DND-41 (cell line): ENCODE results near the gene SYS1.
A peak's percentile ranks its signal among the peaks of the same experiment; 100 is the strongest.

Experiments
- ATAC-seq: fragments of 200-7000 bp; cut with Tn5 transposase; 3 replicates; pipeline ENCODE4 v1.9.1; 2021; ENCODE audit warnings: low read depth; ENCODE audit not compliant: insufficient read depth
- DNase-seq: peaks from one replicate; pipeline ENCODE4 v3.0.0-alpha.2; 2020
- H2AFZ ChIP-seq: 2 replicates; pipeline ENCODE4 v1.6.0; 2012; ENCODE audit warnings: low read depth, low read length
- H3K27ac ChIP-seq: 2 replicates; pipeline ENCODE4 v1.5.1; 2012; ENCODE audit warnings: low read length, inconsistent platforms
- H3K27me3 ChIP-seq: fragments of 200-600 bp; sonication (generic); 2 replicates; pipeline ENCODE4 v1.6.0; 2012; ENCODE audit warnings: low read length, mild to moderate bottlenecking, inconsistent platforms; ENCODE audit not compliant: insufficient read depth, poor library complexity
- H3K36me3 ChIP-seq: 2 replicates; pipeline ENCODE4 v1.5.1; 2012; ENCODE audit warnings: low read length, inconsistent platforms; ENCODE audit not compliant: insufficient read depth
- H3K4me1 ChIP-seq: 2 replicates; pipeline ENCODE4 v1.5.1; 2012; ENCODE audit warnings: mild to moderate bottlenecking, low read length; ENCODE audit not compliant: insufficient read depth
- H3K4me2 ChIP-seq: 2 replicates; pipeline ENCODE4 v1.6.0; 2012; ENCODE audit warnings: mild to moderate bottlenecking, moderate library complexity, low read length, inconsistent platforms; ENCODE audit not compliant: insufficient read depth
- H3K4me3 ChIP-seq, 2 experiments: fragments of 200-600 bp in 1 of 2; shearing (Covaris generic) in 1 of 2; 2 replicates each; pipeline ENCODE4 v1.5.1; 2012 to 2016; ENCODE audit warnings: inconsistent platforms in 2 of 2, low read length in 2 of 2, mild to moderate bottlenecking in 2 of 2, low read depth in 1 of 2, moderate library complexity in 1 of 2
- H3K79me2 ChIP-seq: 2 replicates; pipeline ENCODE4 v1.6.0; 2012; ENCODE audit warnings: low read length, inconsistent platforms; ENCODE audit not compliant: insufficient read depth
- H3K9ac ChIP-seq: 2 replicates; pipeline ENCODE4 v1.6.0; 2012; ENCODE audit warnings: low read depth, mild to moderate bottlenecking, inconsistent platforms, low read length, moderate library complexity
- H3K9me3 ChIP-seq: 2 replicates; pipeline ENCODE4 v1.5.1; 2012; ENCODE audit warnings: low read length, moderate library complexity, mild to moderate bottlenecking, inconsistent platforms; ENCODE audit not compliant: insufficient read depth, severe bottlenecking
- H4K20me1 ChIP-seq: 2 replicates; pipeline ENCODE4 v1.6.0; 2012; ENCODE audit warnings: low read length; ENCODE audit not compliant: insufficient read depth
- EZH2 ChIP-seq: IDR thresholded peaks from 3 replicates; pipeline ENCODE4 v1.6.1; 2012; ENCODE audit warnings: borderline replicate concordance, low read depth, mild to moderate bottlenecking, moderate library complexity, low read length, inconsistent platforms; ENCODE audit not compliant: severe bottlenecking
- TF ChIP-seq, protein P1 (sequence below): IDR thresholded peaks from 2 replicates; pipeline ENCODE4 v1.5.1; 2012; ENCODE audit warnings: borderline replicate concordance, low read length, moderate library complexity, mild to moderate bottlenecking; ENCODE audit not compliant: poor library complexity, severe bottlenecking; ENCODE audit errors: extremely low read depth

Gene SYS1

DNA sequence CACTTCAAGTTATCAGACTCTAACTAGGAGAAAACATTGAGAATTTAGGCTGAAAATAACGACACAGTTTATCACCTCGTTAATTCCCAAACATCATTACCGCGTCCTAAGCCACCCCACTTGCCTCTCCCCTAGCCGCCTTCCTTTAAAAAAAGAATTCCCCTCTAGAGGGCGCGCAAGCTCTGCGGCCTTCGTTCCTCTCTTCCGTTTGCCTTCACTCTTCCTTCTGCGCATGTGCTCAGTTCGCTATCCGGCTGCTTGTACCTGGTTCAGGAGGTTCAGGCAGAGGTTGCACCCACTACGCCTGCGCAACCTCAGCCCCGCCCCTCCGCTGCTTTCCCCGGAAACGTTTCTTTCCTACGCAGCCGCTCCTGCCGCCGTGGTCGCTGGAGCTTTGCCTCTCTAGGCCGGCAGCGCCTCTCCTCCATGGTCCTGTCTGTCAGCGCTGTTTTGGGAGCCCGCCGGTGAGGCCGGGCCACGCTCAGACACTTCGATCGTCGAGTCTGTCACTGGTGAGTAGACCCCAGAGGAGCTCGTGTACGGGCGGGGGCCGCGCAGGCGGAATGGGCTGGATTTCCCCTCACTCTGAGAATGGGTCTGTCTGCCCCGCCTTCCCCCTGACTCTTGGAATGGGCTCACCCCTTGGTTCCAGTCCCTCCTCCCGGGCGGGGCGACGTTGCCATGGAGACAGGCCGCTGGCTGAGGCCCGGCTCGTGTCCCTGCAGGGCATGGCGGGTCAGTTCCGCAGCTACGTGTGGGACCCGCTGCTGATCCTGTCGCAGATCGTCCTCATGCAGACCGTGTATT, at the start of gene SYS1:
TSS of gene SYS1 (plus strand) at position 353 of the 807 bp plus-strand sequence. CDS start at position 729, 376 bp downstream.
- H3K4me3 ChIP-seq: peak within 1 kb of the TSS; percentile 61 to 93
- H3K4me1 ChIP-seq: peaks cover 26% of the 10 kb centered on the region
- H3K27me3 ChIP-seq: no peaks in the 10 kb centered on the region
- no peaks in the 10 kb centered on the region for H3K9me3 ChIP-seq
- ATAC-seq: peak; percentile 85
- peak; percentile 99 for DNase-seq
- peaks cover 25% of the 10 kb centered on the region for H3K79me2 ChIP-seq
- H4K20me1 ChIP-seq: peaks cover 10% of the 10 kb centered on the region
- H3K36me3 ChIP-seq: peaks cover 28% of the 10 kb centered on the region
- peak within 1 kb of the TSS; percentile 75 for H3K9ac ChIP-seq
- H3K27ac ChIP-seq: peak within 1 kb of the TSS; percentile 88
- TF ChIP-seq, protein P1, sequence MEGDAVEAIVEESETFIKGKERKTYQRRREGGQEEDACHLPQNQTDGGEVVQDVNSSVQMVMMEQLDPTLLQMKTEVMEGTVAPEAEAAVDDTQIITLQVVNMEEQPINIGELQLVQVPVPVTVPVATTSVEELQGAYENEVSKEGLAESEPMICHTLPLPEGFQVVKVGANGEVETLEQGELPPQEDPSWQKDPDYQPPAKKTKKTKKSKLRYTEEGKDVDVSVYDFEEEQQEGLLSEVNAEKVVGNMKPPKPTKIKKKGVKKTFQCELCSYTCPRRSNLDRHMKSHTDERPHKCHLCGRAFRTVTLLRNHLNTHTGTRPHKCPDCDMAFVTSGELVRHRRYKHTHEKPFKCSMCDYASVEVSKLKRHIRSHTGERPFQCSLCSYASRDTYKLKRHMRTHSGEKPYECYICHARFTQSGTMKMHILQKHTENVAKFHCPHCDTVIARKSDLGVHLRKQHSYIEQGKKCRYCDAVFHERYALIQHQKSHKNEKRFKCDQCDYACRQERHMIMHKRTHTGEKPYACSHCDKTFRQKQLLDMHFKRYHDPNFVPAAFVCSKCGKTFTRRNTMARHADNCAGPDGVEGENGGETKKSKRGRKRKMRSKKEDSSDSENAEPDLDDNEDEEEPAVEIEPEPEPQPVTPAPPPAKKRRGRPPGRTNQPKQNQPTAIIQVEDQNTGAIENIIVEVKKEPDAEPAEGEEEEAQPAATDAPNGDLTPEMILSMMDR: peak; percentile 96
- TF ChIP-seq EZH2: no peak
- peak within 1 kb of the TSS; percentile 97 for H3K4me2 ChIP-seq
- peak within 1 kb of the TSS; percentile 96 for H2AFZ ChIP-seq

DNA sequence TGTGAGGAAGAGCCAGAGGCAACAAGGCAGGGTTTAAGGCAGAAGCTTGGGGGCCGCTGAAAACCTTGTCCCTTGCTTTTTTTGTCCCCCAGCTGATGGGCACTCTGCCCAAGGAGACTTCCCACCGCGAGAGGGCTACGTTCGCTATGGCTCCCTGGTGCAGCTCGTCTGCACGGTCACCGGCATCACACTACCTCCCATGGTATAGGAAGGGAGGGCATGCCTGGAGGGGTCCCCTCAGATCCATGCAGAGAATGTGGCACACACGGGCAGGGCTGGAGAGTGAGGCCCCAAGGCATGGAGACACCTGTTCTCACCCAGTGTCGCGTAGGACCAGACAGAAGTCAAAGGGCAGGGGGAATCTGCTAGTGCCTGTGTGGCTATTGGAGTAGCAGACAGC, 49.0 kb upstream of the SYS1 start:
- H3K36me3 ChIP-seq: no peaks in the 10 kb centered on the region
- DNase-seq: no peak
- no peaks in the 10 kb centered on the region for H3K79me2 ChIP-seq
- no peak overlapping the region for H3K4me2 ChIP-seq
- H3K4me1 ChIP-seq: peaks cover 11% of the 10 kb centered on the region
- H4K20me1 ChIP-seq: no peaks in the 10 kb centered on the region
- no peaks in the 10 kb centered on the region for H3K9me3 ChIP-seq
- H2AFZ ChIP-seq: no peak overlapping the region
- no peak overlapping the region for H3K4me3 ChIP-seq
- no peaks in the 10 kb centered on the region for H3K27me3 ChIP-seq
- ATAC-seq: no peak
- no peak overlapping the region for H3K27ac ChIP-seq
- TF ChIP-seq EZH2: no peak
- TF ChIP-seq, protein P1: no peak
- no peak overlapping the region for H3K9ac ChIP-seq

DNA sequence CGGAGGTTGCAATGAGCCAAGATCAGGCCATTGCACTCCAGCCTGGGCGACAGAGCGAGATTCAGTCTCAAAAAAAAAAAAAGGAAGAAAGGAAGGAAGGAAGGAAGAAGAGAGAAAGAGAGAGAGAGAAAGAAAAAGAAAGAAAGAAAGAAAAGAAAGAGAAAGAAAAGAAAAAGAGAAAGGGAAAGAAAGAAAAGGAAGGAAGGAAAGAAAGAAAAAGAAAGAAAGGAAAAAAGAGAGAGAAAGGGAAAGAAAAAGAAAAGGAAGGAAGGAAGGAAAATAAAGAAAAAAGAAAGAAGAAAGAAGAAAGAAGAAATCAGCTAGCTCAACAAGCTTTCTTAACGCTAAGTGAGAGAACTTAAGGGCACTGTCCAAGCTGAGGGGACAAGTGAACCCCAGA, 47.3 kb upstream of the SYS1 start:
- Histone ChIP-seq H3K36me3 (no peaks in the 10 kb centered on the region), H2AFZ (no peak overlapping the region), H4K20me1 (no peaks in the 10 kb centered on the region), H3K9ac (no peak overlapping the region), H3K27ac (no peak overlapping the region), H3K79me2 (no peaks in the 10 kb centered on the region), H3K9me3 (no peaks in the 10 kb centered on the region), H3K4me1 (peaks cover 29% of the 10 kb centered on the region), H3K27me3 (no peaks in the 10 kb centered on the region), H3K4me3 (no peak overlapping the region), H3K4me2 (no peak overlapping the region)
- ATAC-seq (no peak), DNase-seq (no peak)
- TF ChIP-seq EZH2: no peak
- TF ChIP-seq, protein P1: no peak
